GM12878 (cell line): ENCODE measurements around the gene FBF1. TPM values are rescaled to one million over a fixed set of nuclear protein-coding genes. Genes with fewer than 3 reads are reported as not detected.
A peak's percentile ranks its signal among the peaks of the same experiment; 100 is the strongest.

Experiments used
- ASH2L ChIP-seq: fragments of 300-600, 200-600 bp; sonication (generic); IDR thresholded peaks from 2 replicates; pipeline ENCODE4 v1.6.1; 2017; ENCODE audit warnings: low read depth, mild to moderate bottlenecking, borderline replicate concordance
- BACH1 ChIP-seq: fragments of 450-650 bp; IDR thresholded peaks from 2 replicates; pipeline ENCODE4 v1.6.1; 2017; ENCODE audit warnings: mild to moderate bottlenecking, borderline replicate concordance
- BMI1 ChIP-seq: fragments of 450-650 bp; IDR thresholded peaks from 2 replicates; pipeline ENCODE4 v1.6.1; 2016; ENCODE audit warnings: mild to moderate bottlenecking, moderate library complexity, borderline replicate concordance
- EED ChIP-seq: sonication (generic); IDR thresholded peaks from 2 replicates; pipeline ENCODE4 v1.6.1; 2016; ENCODE audit warnings: antibody characterized with exemption, low read depth
- ETV6 ChIP-seq, 2 experiments: fragments of 450-650 bp in 1 of 2; IDR thresholded peaks in 1 of 2; conservative IDR thresholded peaks in 1 of 2; 2 replicates each; pipeline ENCODE4 v1.6.1; 2014; ENCODE audit warnings: antibody characterized with exemption in 1 of 2, borderline replicate concordance in 1 of 2, low read depth in 1 of 2, mild to moderate bottlenecking in 1 of 2, moderate library complexity in 1 of 2
- GATAD2B ChIP-seq: fragments of 450-650 bp; conservative IDR thresholded peaks from 2 replicates; pipeline ENCODE4 v1.6.1; 2017; ENCODE audit warnings: low read depth, mild to moderate bottlenecking, moderate library complexity
- HSF1 ChIP-seq: fragments of 150-350 bp; IDR thresholded peaks from 2 replicates; pipeline ENCODE4 v1.6.1; 2014; ENCODE audit warnings: mild to moderate bottlenecking, low read depth, low read length
- JUNB ChIP-seq: IDR thresholded peaks from 2 replicates; pipeline ENCODE4 v1.6.1; 2016; ENCODE audit warnings: antibody characterized with exemption, mild to moderate bottlenecking
- JUND ChIP-seq: IDR thresholded peaks from 2 replicates; pipeline ENCODE4 v1.6.1; 2012; ENCODE audit warnings: low read depth, mild to moderate bottlenecking, low read length, improper control_type of control experiment, moderate library complexity
- MXI1 ChIP-seq: fragments of 150-350 bp; IDR thresholded peaks from 2 replicates; pipeline ENCODE4 v1.6.1; 2011; ENCODE audit warnings: low read depth, mild to moderate bottlenecking, inconsistent platforms, low read length, improper control_type of control experiment
- NR2C1 ChIP-seq: fragments of 450-650 bp; IDR thresholded peaks from 2 replicates; pipeline ENCODE4 v1.6.1; 2017; ENCODE audit warnings: antibody characterized with exemption, mild to moderate bottlenecking, moderate library complexity
- PML ChIP-seq: IDR thresholded peaks from 2 replicates; pipeline ENCODE4 v1.6.1; 2012; ENCODE audit warnings: low read length, inconsistent platforms
- RAD21 ChIP-seq: IDR thresholded peaks from 2 replicates; pipeline ENCODE4 v1.6.1; 2011; ENCODE audit warnings: mild to moderate bottlenecking, low read depth, low read length, moderate library complexity; ENCODE audit not compliant: insufficient read depth
- RB1 ChIP-seq: fragments of 450-650 bp; formaldehyde crosslinking; IDR thresholded peaks from 2 replicates; pipeline ENCODE4 v1.6.1; 2017; ENCODE audit warnings: mild to moderate bottlenecking, borderline replicate concordance
- SREBF1 ChIP-seq: IDR thresholded peaks from 2 replicates; pipeline ENCODE4 v1.6.1; 2012; ENCODE audit warnings: mild to moderate bottlenecking, low read length
- WRNIP1 ChIP-seq: IDR thresholded peaks from 2 replicates; pipeline ENCODE4 v1.6.1; 2011; ENCODE audit warnings: low read depth, low read length, improper control_type of control experiment, borderline replicate concordance
- ZNF622 ChIP-seq: fragments of 450-650 bp; IDR thresholded peaks from 2 replicates; pipeline ENCODE4 v1.6.1; 2017; ENCODE audit warnings: mild to moderate bottlenecking, inconsistent platforms
- polyA plus RNA-seq, 11 experiments: library from polyadenylated mRNA; depleted of rRNA in 4 of 11; unstranded in 6 of 11; stranded (reverse) in 5 of 11; fragments of >200 nt; fragmentation: Nextera tagmentation in 4 of 11; fragmentation: Illumina TruSeq in 1 of 11; extraction: Ambion mirVana in 4 of 11; extraction: Trizol in 1 of 11; gene quantifications; 1 replicate in 1 of 11; 2 replicates in 10 of 11; pipeline versions ENCODE4 v1.2.1 to v1.2.3, GENCODE V29; 2011 to 2016; ENCODE audit warnings: inconsistent platforms in 2 of 11, missing spikeins in 2 of 11, low read depth in 1 of 11
- total RNA-seq, 4 experiments: library from RNA; depleted of rRNA in 3 of 4; stranded (reverse); fragments of >200 nt in 3 of 4; fragmentation: Illumina TruSeq in 1 of 4; extraction: Trizol in 1 of 4; gene quantifications; 2 replicates each; pipeline versions ENCODE4 v1.2.1 to v1.2.3, GENCODE V29; 2013 to 2021
- TF ChIP-seq, protein P1 (sequence below): IDR thresholded peaks from 2 replicates; pipeline ENCODE4 v1.6.1; 2011; ENCODE audit warnings: low read depth, low read length, improper control_type of control experiment, borderline replicate concordance
- TF ChIP-seq, protein P2 (sequence below): IDR thresholded peaks from 2 replicates; pipeline ENCODE4 v1.6.1; 2011; ENCODE audit warnings: borderline replicate concordance, low read depth, mild to moderate bottlenecking, moderate library complexity, low read length; ENCODE audit not compliant: insufficient read depth, poor library complexity, severe bottlenecking
- TF ChIP-seq, protein P3 (sequence below): IDR thresholded peaks from 2 replicates; pipeline ENCODE4 v1.6.1; 2011; ENCODE audit warnings: mild to moderate bottlenecking, low read depth, low read length, moderate library complexity; ENCODE audit not compliant: insufficient replicate concordance
- TF ChIP-seq, protein P4 (sequence below): fragments of 150-350 bp; IDR thresholded peaks from 2 replicates; pipeline ENCODE4 v1.6.1; 2016; ENCODE audit warnings: low read depth, low read length

Gene FBF1
- total and polyA plus RNA-seq, 10 of the 15 experiments (the other 5 are each of a cell fraction or from before 2014, with no cell fraction given), result 0.29 to 15.0 (median 7.0) TPM

GRCh38 chr17:75940727-75941441 is at the start of gene FBF1 (continued):
- TF ChIP-seq, protein P1, sequence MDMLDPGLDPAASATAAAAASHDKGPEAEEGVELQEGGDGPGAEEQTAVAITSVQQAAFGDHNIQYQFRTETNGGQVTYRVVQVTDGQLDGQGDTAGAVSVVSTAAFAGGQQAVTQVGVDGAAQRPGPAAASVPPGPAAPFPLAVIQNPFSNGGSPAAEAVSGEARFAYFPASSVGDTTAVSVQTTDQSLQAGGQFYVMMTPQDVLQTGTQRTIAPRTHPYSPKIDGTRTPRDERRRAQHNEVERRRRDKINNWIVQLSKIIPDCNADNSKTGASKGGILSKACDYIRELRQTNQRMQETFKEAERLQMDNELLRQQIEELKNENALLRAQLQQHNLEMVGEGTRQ, result no peak
- TF ChIP-seq HSF1, result no peak
- TF ChIP-seq, protein P2, sequence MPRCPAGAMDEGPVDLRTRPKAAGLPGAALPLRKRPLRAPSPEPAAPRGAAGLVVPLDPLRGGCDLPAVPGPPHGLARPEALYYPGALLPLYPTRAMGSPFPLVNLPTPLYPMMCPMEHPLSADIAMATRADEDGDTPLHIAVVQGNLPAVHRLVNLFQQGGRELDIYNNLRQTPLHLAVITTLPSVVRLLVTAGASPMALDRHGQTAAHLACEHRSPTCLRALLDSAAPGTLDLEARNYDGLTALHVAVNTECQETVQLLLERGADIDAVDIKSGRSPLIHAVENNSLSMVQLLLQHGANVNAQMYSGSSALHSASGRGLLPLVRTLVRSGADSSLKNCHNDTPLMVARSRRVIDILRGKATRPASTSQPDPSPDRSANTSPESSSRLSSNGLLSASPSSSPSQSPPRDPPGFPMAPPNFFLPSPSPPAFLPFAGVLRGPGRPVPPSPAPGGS, result no peak
- TF ChIP-seq, protein P3, sequence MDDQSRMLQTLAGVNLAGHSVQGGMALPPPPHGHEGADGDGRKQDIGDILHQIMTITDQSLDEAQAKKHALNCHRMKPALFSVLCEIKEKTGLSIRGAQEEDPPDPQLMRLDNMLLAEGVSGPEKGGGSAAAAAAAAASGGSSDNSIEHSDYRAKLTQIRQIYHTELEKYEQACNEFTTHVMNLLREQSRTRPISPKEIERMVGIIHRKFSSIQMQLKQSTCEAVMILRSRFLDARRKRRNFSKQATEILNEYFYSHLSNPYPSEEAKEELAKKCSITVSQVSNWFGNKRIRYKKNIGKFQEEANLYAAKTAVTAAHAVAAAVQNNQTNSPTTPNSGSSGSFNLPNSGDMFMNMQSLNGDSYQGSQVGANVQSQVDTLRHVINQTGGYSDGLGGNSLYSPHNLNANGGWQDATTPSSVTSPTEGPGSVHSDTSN, result no peak
- peak; percentile 95 for TF ChIP-seq MXI1
- TF ChIP-seq ASH2L, result no peak
- TF ChIP-seq GATAD2B, result peak; percentile 65
- peak; percentile 92; the same call in 1 of the 2 replicates for TF ChIP-seq RB1
- no peak for TF ChIP-seq WRNIP1
- TF ChIP-seq JUNB, result no peak
- 0 out of 2 replicates have a peak, but pooled peaks have one; percentile 49 for TF ChIP-seq BACH1
- peak; percentile 21; the same call in 1 of the 2 replicates for TF ChIP-seq EED
- no peak for TF ChIP-seq ZNF622
- peak; percentile 58; the same call in 1 of the 2 replicates for TF ChIP-seq BMI1
- no peak for TF ChIP-seq ETV6 (conservative IDR thresholded peaks at IDR 0.05 in 1 of 2, IDR thresholded peaks at IDR 0.05 in 1 of 2; ENCODE audit: borderline replicate concordance in 1 of 2, low read depth in 1 of 2)
- TF ChIP-seq, protein P4, sequence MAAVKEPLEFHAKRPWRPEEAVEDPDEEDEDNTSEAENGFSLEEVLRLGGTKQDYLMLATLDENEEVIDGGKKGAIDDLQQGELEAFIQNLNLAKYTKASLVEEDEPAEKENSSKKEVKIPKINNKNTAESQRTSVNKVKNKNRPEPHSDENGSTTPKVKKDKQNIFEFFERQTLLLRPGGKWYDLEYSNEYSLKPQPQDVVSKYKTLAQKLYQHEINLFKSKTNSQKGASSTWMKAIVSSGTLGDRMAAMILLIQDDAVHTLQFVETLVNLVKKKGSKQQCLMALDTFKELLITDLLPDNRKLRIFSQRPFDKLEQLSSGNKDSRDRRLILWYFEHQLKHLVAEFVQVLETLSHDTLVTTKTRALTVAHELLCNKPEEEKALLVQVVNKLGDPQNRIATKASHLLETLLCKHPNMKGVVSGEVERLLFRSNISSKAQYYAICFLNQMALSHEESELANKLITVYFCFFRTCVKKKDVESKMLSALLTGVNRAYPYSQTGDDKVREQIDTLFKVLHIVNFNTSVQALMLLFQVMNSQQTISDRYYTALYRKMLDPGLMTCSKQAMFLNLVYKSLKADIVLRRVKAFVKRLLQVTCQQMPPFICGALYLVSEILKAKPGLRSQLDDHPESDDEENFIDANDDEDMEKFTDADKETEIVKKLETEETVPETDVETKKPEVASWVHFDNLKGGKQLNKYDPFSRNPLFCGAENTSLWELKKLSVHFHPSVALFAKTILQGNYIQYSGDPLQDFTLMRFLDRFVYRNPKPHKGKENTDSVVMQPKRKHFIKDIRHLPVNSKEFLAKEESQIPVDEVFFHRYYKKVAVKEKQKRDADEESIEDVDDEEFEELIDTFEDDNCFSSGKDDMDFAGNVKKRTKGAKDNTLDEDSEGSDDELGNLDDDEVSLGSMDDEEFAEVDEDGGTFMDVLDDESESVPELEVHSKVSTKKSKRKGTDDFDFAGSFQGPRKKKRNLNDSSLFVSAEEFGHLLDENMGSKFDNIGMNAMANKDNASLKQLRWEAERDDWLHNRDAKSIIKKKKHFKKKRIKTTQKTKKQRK, result no peak; the same call in 1 of the 2 replicates
- peak; percentile 77 for TF ChIP-seq SREBF1
- TF ChIP-seq JUND, result no peak
- no peak for TF ChIP-seq RAD21
- peak; percentile 74 for TF ChIP-seq PML
- peak; percentile 8; the same call in 1 of the 2 replicates for TF ChIP-seq NR2C1
